Measurements from ENCODE around the gene PTPRN2. TPM values are rescaled to one million over a fixed set of nuclear protein-coding genes. Genes with fewer than 3 reads are reported as not detected.

Gene PTPRN2
- total RNA-seq, 1 experiment from 2014 or later, result 2.1 TPM

GRCh38 chr7:157508477-157508881, 1079.1 kb downstream of the PTPRN2 start:
- no peaks in the 10 kb centered on the region for H4K20me1 ChIP-seq (ENCODE audit: insufficient read depth)
- DNase-seq (ENCODE audit: low read depth, low spot score) (no peak), ATAC-seq (no peak)
- no peaks in the 10 kb centered on the region for H3K36me3 ChIP-seq (ENCODE audit: control insufficient read depth in 1 of 2, insufficient read depth in 2 of 2, low read length in 2 of 2)
- H3K27me3 ChIP-seq (ENCODE audit: insufficient read depth, low read length), result peaks cover 10% of the 10 kb centered on the region
- TF ChIP-seq TCF7L2 (IDR thresholded peaks at IDR 0.05; ENCODE audit: borderline replicate concordance, extremely low read depth, insufficient read depth, insufficient read length) (no peak), ATF3 (IDR thresholded peaks at IDR 0.05) (no peak), MAX (IDR thresholded peaks at IDR 0.05) (no peak), CEBPB (IDR thresholded peaks at IDR 0.05; ENCODE audit: low read depth) (no peak), EZH2 (IDR thresholded peaks at IDR 0.05) (no peak), RAD21 (IDR thresholded peaks at IDR 0.05; ENCODE audit: low read depth) (no peak), JUND (IDR thresholded peaks at IDR 0.05) (no peak)
- no peak overlapping the region for H3K4me3 ChIP-seq (replicated peaks in 1 of 2; ENCODE audit: low read depth in 1 of 2, low read length in 2 of 2)
- no peaks in the 10 kb centered on the region for H3K4me1 ChIP-seq (ENCODE audit: control insufficient read depth in 1 of 2, insufficient read depth in 2 of 2, low read length in 2 of 2)
- CTCF ChIA-PET, result no interaction called here
- no peak overlapping the region for H3K4me2 ChIP-seq (ENCODE audit: low read length)
- no peak overlapping the region for H3K27ac ChIP-seq (ENCODE audit: low read depth, low read length)
- H3K9me2 ChIP-seq (ENCODE audit: insufficient read depth), result no peaks in the 10 kb centered on the region
- no peak overlapping the region for H2AFZ ChIP-seq (ENCODE audit: low read depth, low read length, poor library complexity, severe bottlenecking)
- H3K9me3 ChIP-seq (ENCODE audit: control insufficient read depth in 1 of 2, insufficient read depth in 1 of 2, low read depth in 1 of 2, low read length in 2 of 2), result 0 out of 4 replicates have a peak, but pooled peaks cover 0 to 4% of the 10 kb centered on the region in 2 experiments
- intact Hi-C loops (cut with micrococcal nuclease), result no loop called here
- no TSS peak for BruUV-seq (replicated peaks)
- H3K9ac ChIP-seq (ENCODE audit: low read length), result no peak overlapping the region
- POLR2A ChIA-PET, result no interaction called here
- RAD21 ChIA-PET (ENCODE audit: low non-redundant PET in 1 of 2, low total read pairs in 2 of 2, uncharacterized antibody in 2 of 2, unreplicated experiment in 2 of 2), result no interaction called here
- no peaks in the 10 kb centered on the region for H3K79me2 ChIP-seq (ENCODE audit: insufficient read depth, low read length)

- no peak overlapping the region for H3K27ac ChIP-seq (ENCODE audit: low read depth, low read length)
- H3K9me2 ChIP-seq (ENCODE audit: insufficient read depth), result no peaks in the 10 kb centered on the region
- ChIA-PET POLR2A (no interaction called here), CTCF (no interaction called here), RAD21 (ENCODE audit: low non-redundant PET in 1 of 2, low total read pairs in 2 of 2, uncharacterized antibody in 2 of 2, unreplicated experiment in 2 of 2) (no interaction called here)
- DNase-seq (ENCODE audit: low read depth, low spot score) (no peak), ATAC-seq (no peak)
- H3K9ac ChIP-seq (ENCODE audit: low read length), result no peak overlapping the region
- no peaks in the 10 kb centered on the region for H3K4me1 ChIP-seq (ENCODE audit: control insufficient read depth in 1 of 2, insufficient read depth in 2 of 2, low read length in 2 of 2)
- H4K20me1 ChIP-seq (ENCODE audit: insufficient read depth), result no peaks in the 10 kb centered on the region
- BruUV-seq (replicated peaks), result no TSS peak
- no peaks in the 10 kb centered on the region for H3K36me3 ChIP-seq (ENCODE audit: control insufficient read depth in 1 of 2, insufficient read depth in 2 of 2, low read length in 2 of 2)
- H3K9me3 ChIP-seq (ENCODE audit: control insufficient read depth in 1 of 2, insufficient read depth in 1 of 2, low read depth in 1 of 2, low read length in 2 of 2), result 0 out of 4 replicates have a peak, but pooled peaks cover 0 to 4% of the 10 kb centered on the region in 2 experiments
- H2AFZ ChIP-seq (ENCODE audit: low read depth, low read length, poor library complexity, severe bottlenecking), result no peak overlapping the region
- peaks cover 10% of the 10 kb centered on the region for H3K27me3 ChIP-seq (ENCODE audit: insufficient read depth, low read length)
- intact Hi-C loops (cut with micrococcal nuclease), result no loop called here
- no peak overlapping the region for H3K4me3 ChIP-seq (replicated peaks in 1 of 2; ENCODE audit: low read depth in 1 of 2, low read length in 2 of 2)
- TF ChIP-seq POLR2AphosphoS5 (IDR thresholded peaks at IDR 0.05; ENCODE audit: low read depth, low read length), result no peak
- TF ChIP-seq EGR1 (IDR thresholded peaks at IDR 0.05; ENCODE audit: low read depth), result no peak
- no peak for TF ChIP-seq EZH2phosphoT487 (IDR thresholded peaks at IDR 0.05; ENCODE audit: borderline replicate concordance)
- no peak for TF ChIP-seq POLR2A (IDR thresholded peaks at IDR 0.05; ENCODE audit: borderline replicate concordance, extremely low read depth, insufficient read depth, insufficient read length)
- TF ChIP-seq CTCF (IDR thresholded peaks at IDR 0.05 in 2 of 3, conservative IDR thresholded peaks at IDR 0.05 in 1 of 3; ENCODE audit: borderline replicate concordance in 1 of 3, insufficient read depth in 1 of 3, low read depth in 2 of 3, low read length in 2 of 3), result no peak
- TF ChIP-seq MAX (IDR thresholded peaks at IDR 0.05), result no peak
- no peak for TF ChIP-seq CBX3 (IDR thresholded peaks at IDR 0.05; ENCODE audit: low read depth)
- H3K4me2 ChIP-seq (ENCODE audit: low read length), result no peak overlapping the region
- no peaks in the 10 kb centered on the region for H3K79me2 ChIP-seq (ENCODE audit: insufficient read depth, low read length)
Measured at GRCh38 chr7:157507987-157508386, 1079.6 kb downstream of the PTPRN2 start.
